B cell (primary cell): ENCODE results near the gene ERC1. TPM values are rescaled to one million over a fixed set of nuclear protein-coding genes. Genes with fewer than 3 reads are reported as not detected.

Experiments used
- ATAC-seq: fragments of 200-7000 bp; cut with Tn5 transposase; one replicate; pipeline ENCODE4 v1.10.0; 2021; ENCODE audit warnings: low read depth, mild to moderate bottlenecking, moderate number of reproducible peaks, moderate library complexity
- CTCF ChIA-PET: fragments of 350-600 bp; sonication (Branson Sonifier 250); formaldehyde crosslinking; loops from one replicate; lab custom pipeline; 2021; ENCODE audit warnings: antibody characterized with exemption, inconsistent platforms; lab: Charles Lee
- POLR2A ChIA-PET: fragments of 350-600 bp; sonication (Branson Sonifier 250); formaldehyde crosslinking; loops from one replicate; lab custom pipeline; 2021; ENCODE audit warnings: antibody characterized with exemption; lab: Charles Lee
- DNase-seq: peaks from one replicate; pipeline ENCODE4 v3.0.0; 2013
- H2AFZ ChIP-seq: 2 replicates; pipeline ENCODE4 v1.6.1; 2012; ENCODE audit warnings: mild to moderate bottlenecking, low read depth, low read length; ENCODE audit not compliant: insufficient read depth, poor library complexity, severe bottlenecking
- H3K27ac ChIP-seq, 2 donors: 1 replicate in 1 of 2; 2 replicates in 1 of 2; pipeline ENCODE4 v1.5.1; 2012 to 2013; ENCODE audit warnings: low read length in 2 of 2, mild to moderate bottlenecking in 2 of 2, moderate library complexity in 1 of 2
- H3K27me3 ChIP-seq, 4 experiments: fragments of 200-600 bp in 1 of 4; sonication (generic) in 1 of 4; replicated peaks in 1 of 4; 1 replicate in 2 of 4; 2 replicates in 2 of 4; pipeline versions ENCODE4 v1.6.1 to v1.7.0; 2013 to 2016; ENCODE audit warnings: low read length in 3 of 4, mild to moderate bottlenecking in 2 of 4, mixed read lengths in 1 of 4, moderate library complexity in 1 of 4; ENCODE audit not compliant: insufficient read depth in 4 of 4, control insufficient read depth in 3 of 4; ENCODE audit errors: control extremely low read depth in 1 of 4
- H3K36me3 ChIP-seq, 2 experiments: replicated peaks in 1 of 2; 1 replicate in 1 of 2; 2 replicates in 1 of 2; pipeline versions ENCODE4 v1.6.1 to v1.7.1; 2013; ENCODE audit warnings: low read length in 1 of 2; ENCODE audit not compliant: insufficient read depth in 2 of 2, control insufficient read depth in 1 of 2; ENCODE audit errors: control extremely low read depth in 1 of 2, extremely low read depth in 1 of 2
- H3K4me1 ChIP-seq, 2 donors: fragments of 200-600 bp in 1 of 2; sonication (generic) in 1 of 2; 1 replicate in 1 of 2; 2 replicates in 1 of 2; pipeline versions ENCODE4 v1.5.1 to v1.6.1; 2013 to 2017; ENCODE audit warnings: low read length in 2 of 2; ENCODE audit not compliant: control insufficient read depth in 2 of 2, insufficient read depth in 2 of 2
- H3K4me2 ChIP-seq: replicated peaks from 2 replicates; pipeline ENCODE3; 2012; ENCODE audit warnings: mild to moderate bottlenecking, low read depth, low read length; ENCODE audit not compliant: poor library complexity, severe bottlenecking
- H3K4me3 ChIP-seq, 5 experiments: fragments of 200-600 bp in 1 of 5; sonication (generic) in 1 of 5; 1 replicate in 3 of 5; 2 replicates in 2 of 5; pipeline versions ENCODE4 v1.5.1 to v1.7.0; 2011 to 2016; ENCODE audit warnings: low read length in 4 of 5, mild to moderate bottlenecking in 4 of 5, low read depth in 2 of 5, control low read depth in 1 of 5, moderate library complexity in 1 of 5; ENCODE audit not compliant: insufficient read depth in 1 of 5; ENCODE audit errors: control extremely low read depth in 1 of 5, extremely low read depth in 1 of 5
- H3K79me2 ChIP-seq: fragments of 200-600 bp; sonication (generic); one replicate; pipeline ENCODE4 v1.6.0; 2016; ENCODE audit warnings: low read length; ENCODE audit not compliant: control insufficient read depth, insufficient read depth
- H3K9ac ChIP-seq: fragments of 200-600 bp; sonication (generic); 2 replicates; pipeline ENCODE4 v1.6.1; 2017; ENCODE audit warnings: mild to moderate bottlenecking, low read length, moderate library complexity
- H3K9me3 ChIP-seq, 3 donors: one replicate each; pipeline versions ENCODE4 v1.6.1 to v1.7.1; 2013; ENCODE audit warnings: low read length in 2 of 3; ENCODE audit not compliant: control insufficient read depth in 2 of 3, insufficient read depth in 1 of 3; ENCODE audit errors: control extremely low read depth in 1 of 3
- H4K20me1 ChIP-seq: 2 replicates; pipeline ENCODE4 v1.6.0; 2012; ENCODE audit warnings: mild to moderate bottlenecking, low read length; ENCODE audit not compliant: insufficient read depth, control insufficient read depth, poor library complexity, severe bottlenecking
- H3K27ac Mint-ChIP-seq: one replicate; pipeline ENCODE4 v1.8.0; 2021; ENCODE audit warnings: mixed read lengths
- H3K27me3 Mint-ChIP-seq: one replicate; pipeline ENCODE4 v1.8.0; 2021; ENCODE audit warnings: mixed read lengths
- H3K4me1 Mint-ChIP-seq: one replicate; pipeline ENCODE4 v1.8.0; 2021; ENCODE audit warnings: mixed read lengths
- H3K4me3 Mint-ChIP-seq: one replicate; pipeline ENCODE4 v1.8.0; 2021; ENCODE audit warnings: mixed read lengths
- H3K9me3 Mint-ChIP-seq: one replicate; pipeline ENCODE4 v1.8.0; 2022; ENCODE audit warnings: mixed read lengths; ENCODE audit not compliant: insufficient read depth
- CTCF ChIP-seq: fragments of 200-600 bp; IDR thresholded peaks from one replicate; pipeline ENCODE4 v1.8.0; 2022; ENCODE audit warnings: antibody characterized with exemption, mild to moderate bottlenecking
- EZH2 ChIP-seq: IDR thresholded peaks from 2 replicates; pipeline ENCODE4 v1.6.1; 2012; ENCODE audit warnings: borderline replicate concordance, low read depth, mild to moderate bottlenecking, moderate library complexity, low read length; ENCODE audit not compliant: insufficient read depth, poor library complexity, severe bottlenecking
- WGBS: methylation state at CpG from one replicate; pipeline ENCODE4 v1.1.5; 2013; ENCODE audit warnings: missing lambda C conversion rate; ENCODE audit not compliant: insufficient coverage; 5-methylcytosine and 5-hydroxymethylcytosine counted together
- intact Hi-C: fragments of 100-400 bp; cut with micrococcal nuclease; formaldehyde crosslinking; loops from one replicate; pipeline ENCODE4 v1.10.0; 2022
- polyA plus RNA-seq: library from polyadenylated mRNA; depleted of rRNA; stranded (reverse); fragments of >200 nt; gene quantifications from 2 replicates; pipeline ENCODE4 v1.2.3, GENCODE V29; 2012
- total RNA-seq, 2 donors: library from RNA; stranded (reverse); fragments of 120-200 nt in 1 of 2; gene quantifications; 1 replicate in 1 of 2; 2 replicates in 1 of 2; pipeline versions ENCODE4 v1.2.3 to v1.2.4, GENCODE V29; 2013 to 2022

The ERC1 gene
- total and polyA plus RNA-seq, 2 donors (not counting 1 experiment from before 2014, with no cell fraction given), result 4.0 to 77.6 TPM

GRCh38 chr12:1410794-1411193 lies 419.8 kb downstream of the ERC1 start:
- no peak overlapping the region for H3K4me3 ChIP-seq
- H3K27ac ChIP-seq, result no peak overlapping the region
- no peaks in the 10 kb centered on the region for H3K4me1 ChIP-seq
- DNase-seq, result no peak
- no peaks in the 10 kb centered on the region for H4K20me1 ChIP-seq
- H3K79me2 ChIP-seq, result no peaks in the 10 kb centered on the region
- no peak overlapping the region for H3K4me2 ChIP-seq
- no peaks in the 10 kb centered on the region for H3K27me3 Mint-ChIP-seq
- H3K9ac ChIP-seq, result no peak overlapping the region
- ATAC-seq, result no peak
- no peak overlapping the region for H2AFZ ChIP-seq
- no peak overlapping the region for H3K27ac Mint-ChIP-seq
- no peaks in the 10 kb centered on the region for H3K9me3 ChIP-seq
- intact Hi-C loops, result no loop called here
- no peak for TF ChIP-seq EZH2
- no peaks in the 10 kb centered on the region for H3K4me1 Mint-ChIP-seq
- no peaks in the 10 kb centered on the region for H3K27me3 ChIP-seq
- ChIA-PET CTCF (interaction anchor here (1.7 kb wide), 1 partner anchor 293 kb away, joined by 6 read pairs; no protein-coding TSS in a partner anchor), POLR2A (no interaction called here)
- peaks cover 2 to 27% of the 10 kb centered on the region in 2 experiments for H3K36me3 ChIP-seq
- WGBS, result no CpG with 5 or more reads among the region's 1 CpG
- no peak overlapping the region for H3K4me3 Mint-ChIP-seq
- H3K9me3 Mint-ChIP-seq, result no peaks in the 10 kb centered on the region

- Histone ChIP-seq H2AFZ (no peak overlapping the region), H3K4me3 (no peak overlapping the region), H4K20me1 (no peaks in the 10 kb centered on the region), H3K9ac (no peak overlapping the region), H3K36me3 (peaks cover 11 to 28% of the 10 kb centered on the region in 2 experiments), H3K79me2 (no peaks in the 10 kb centered on the region), H3K4me2 (no peak overlapping the region), H3K27me3 (no peaks in the 10 kb centered on the region), H3K27ac (no peak overlapping the region), H3K9me3 (no peaks in the 10 kb centered on the region), H3K4me1 (no peaks in the 10 kb centered on the region)
- Mint-ChIP-seq H3K27ac (no peak overlapping the region), H3K9me3 (no peaks in the 10 kb centered on the region), H3K4me3 (no peak overlapping the region), H3K4me1 (no peaks in the 10 kb centered on the region), H3K27me3 (no peaks in the 10 kb centered on the region)
- ATAC-seq (no peak), DNase-seq (no peak)
- intact Hi-C loops, result no loop called here
- CTCF ChIA-PET, result no interaction called here
- TF ChIP-seq CTCF (no peak), EZH2 (no peak)
- POLR2A ChIA-PET, result no interaction called here
- WGBS, result over 99% methylated on average over 11 of the region's 12 CpGs
These were observed 422.9 kb downstream of the ERC1 start for GRCh38 chr12:1413930-1414329.
